Stimulated activated CD4-positive, alpha-beta T cell treated with anti-CD3 and anti-CD28 coated beads, Interleukin-2, amount 100 ng/mL, for 24 hours (primary cell): ENCODE measurements around the gene XCR1.

Experiments
- DNase-seq, 2 donors: peaks; one replicate each; pipeline ENCODE4 v3.0.0-alpha.2; 2020

XCR1 gene

DNA sequence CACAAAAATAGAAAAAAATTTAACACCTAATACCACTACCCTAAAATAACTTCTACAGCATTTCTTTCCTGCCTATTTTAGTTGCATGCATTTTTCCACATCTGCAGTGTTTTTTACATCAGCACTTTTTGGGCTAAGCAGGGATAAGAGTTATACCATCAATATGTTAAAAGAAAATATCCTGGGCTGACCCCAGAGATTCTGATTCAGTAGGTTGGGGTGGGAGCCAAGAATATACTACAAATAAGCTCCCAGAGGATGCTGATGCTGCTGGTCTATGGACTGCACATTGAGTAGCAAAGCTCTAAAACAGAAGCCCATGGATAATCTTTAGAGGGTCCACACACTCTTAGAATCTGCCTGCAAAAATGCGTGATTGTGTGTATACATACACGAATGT lies 46.5 kb downstream of the XCR1 start:
- no peak for DNase-seq

DNA sequence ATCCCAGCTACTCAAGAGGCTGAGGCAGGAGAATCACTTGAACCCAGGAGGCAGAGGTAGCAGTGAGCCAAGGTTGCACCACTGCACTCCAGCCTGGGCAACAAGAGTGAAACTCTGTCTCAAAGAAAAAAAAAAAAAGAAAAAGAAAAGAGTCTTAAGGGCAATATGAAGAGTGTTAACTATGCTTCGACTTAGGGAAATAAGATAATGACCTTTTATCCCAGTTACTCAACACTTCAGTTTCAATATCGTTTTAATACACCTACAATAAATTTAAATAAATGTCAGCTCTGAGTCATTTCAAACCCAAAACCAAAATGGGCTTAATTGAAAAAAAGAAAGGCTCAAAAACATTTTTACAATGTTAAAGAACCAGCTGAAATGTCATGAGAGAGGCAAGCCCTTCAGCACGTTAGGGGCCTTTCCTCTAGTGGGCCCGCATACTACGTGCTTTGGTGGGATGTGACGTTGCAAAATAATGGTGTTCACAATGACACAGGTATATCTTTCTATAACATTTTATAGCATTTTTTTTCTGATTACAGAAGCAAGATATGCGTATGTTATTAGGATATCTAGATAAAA lies 47.0 kb downstream of the XCR1 start:
- DNase-seq = no peak

DNA sequence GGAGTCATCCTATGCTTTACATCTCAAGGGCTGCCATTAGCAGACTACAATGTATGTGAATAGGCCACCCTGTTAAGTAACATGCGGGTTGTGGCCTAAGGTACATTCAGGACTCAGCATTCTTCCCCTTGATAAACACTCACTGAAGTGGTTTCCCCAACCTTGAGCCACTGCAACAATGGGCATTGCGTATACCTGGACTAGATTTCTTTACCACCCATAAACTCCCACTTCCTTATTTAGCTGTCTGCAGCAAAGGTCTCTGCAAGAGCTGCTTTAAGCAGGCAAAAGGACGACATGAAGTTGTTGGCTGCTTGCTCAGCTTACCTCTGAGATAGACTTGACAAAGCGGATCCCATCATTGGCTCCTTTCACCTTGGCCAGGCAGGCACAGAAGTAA lies 47.9 kb downstream of the XCR1 start:
- DNase-seq = no peak

DNA sequence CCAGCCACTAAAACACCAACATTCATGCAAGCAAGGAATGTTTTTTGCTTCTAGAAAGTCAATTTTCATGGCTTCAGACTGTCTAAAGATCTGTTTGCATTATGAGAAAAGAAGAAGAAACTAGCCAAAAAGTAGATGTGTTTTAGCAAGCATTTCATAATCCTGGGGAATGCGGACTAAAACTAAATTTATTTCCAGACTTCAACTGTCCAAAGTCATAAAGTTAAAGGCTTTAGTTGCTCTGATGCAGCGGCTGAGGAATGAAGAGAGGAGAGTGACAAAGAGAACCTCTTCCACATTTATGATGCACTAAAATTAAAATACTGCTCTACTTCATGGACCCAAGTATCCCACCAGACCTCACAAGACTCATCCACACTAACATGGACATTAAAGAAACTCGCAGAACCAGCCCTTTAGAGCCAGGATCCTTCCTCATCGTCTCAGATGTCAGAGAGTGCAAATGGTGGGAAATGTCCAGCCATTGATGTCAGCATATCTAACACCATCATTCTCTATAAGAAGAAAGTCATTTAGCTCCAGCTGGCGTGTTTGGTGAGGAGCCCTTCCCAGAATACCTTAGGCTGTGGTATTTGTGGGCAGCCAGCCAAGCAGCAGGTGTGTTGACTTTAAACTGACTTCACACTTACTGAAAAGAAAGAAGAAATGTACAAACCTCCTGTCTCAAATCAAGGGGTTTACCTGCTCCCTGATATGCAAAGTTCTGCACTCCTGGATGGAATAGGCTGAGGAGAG lies 49.1 kb downstream of the XCR1 start:
- peak; percentile 36 to 66 for DNase-seq

DNA sequence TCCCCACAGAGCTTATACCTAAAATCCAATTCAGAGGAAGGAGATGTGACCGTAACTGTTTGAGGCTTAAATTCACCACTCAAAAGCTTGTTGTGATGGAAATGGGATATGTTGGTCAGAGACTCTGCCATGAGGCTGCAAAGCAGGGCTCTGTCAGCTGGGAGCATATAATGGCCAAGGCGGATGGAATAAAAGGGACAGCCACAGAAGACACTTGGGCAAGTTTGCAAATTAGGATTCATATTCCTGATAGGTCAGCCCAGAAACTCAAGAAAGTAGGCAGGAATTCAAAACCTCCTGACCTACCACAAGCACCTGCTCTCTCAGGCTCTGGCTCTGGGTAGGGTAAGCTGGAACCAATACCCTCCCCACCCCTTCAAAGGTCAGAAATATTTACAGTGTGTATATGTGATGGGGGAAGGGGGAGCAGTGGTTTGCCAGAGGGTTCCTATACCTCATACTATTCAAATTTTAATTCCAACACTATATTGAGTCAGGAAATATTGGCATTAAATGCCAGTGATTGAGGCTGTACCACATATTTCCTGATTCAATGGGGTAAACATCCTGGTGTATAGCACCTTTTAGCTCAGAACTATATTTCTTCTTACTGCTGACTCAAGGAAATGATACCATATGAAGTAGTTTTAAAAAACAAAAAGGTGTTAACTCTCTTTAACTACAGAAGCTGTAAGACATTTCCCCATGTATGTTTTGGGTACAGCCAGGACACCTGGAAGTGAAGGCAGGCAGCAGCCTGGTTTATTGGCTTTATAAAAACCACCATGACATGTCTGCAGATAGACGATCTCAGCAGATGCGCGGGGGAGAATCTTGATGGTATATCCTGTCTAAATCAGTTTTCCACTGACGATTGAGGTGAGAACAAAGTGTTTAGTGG lies 50.8 kb downstream of the XCR1 start:
- peak; percentile 32 to 36 for DNase-seq

DNA sequence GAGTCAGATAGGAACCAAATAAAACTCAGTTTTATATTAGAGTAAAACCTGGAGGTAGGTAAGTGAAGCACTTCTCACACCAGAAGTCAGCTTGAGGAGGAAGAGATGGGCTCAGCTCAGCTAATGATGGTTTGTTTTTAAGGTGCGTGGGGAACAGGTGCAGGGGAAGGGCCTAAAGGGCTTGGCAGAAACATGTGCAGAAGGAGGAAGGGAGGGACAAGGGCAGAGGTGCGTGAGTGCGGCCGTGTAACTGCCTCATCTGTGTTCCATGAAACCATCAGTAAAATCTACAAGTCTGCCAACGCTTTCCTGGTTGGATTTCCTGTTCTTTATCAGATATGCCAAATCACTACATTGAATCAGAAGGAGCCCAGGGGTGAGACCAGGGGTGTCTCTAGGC lies 51.6 kb downstream of the XCR1 start:
- no peak for DNase-seq

DNA sequence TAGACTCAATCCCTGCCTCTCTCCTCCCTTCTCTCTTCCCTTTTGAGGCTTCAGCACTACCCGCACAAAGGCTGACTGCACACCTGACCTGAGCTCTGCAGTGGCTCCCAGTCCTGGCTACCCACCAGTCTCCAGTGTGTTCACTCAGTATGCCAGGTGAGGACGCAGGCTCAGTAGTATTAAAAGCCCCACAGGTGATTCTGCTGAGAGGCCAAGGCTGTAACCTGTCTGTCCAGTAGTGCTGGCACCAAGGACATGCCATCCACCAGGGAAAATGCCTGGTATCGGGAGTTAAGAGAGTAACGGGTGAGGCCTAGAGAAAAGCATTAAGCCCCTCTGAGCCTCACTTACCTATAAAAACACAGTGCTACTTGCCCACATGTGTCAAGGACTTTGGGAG lies 52.6 kb downstream of the XCR1 start:
- no peak for DNase-seq

DNA sequence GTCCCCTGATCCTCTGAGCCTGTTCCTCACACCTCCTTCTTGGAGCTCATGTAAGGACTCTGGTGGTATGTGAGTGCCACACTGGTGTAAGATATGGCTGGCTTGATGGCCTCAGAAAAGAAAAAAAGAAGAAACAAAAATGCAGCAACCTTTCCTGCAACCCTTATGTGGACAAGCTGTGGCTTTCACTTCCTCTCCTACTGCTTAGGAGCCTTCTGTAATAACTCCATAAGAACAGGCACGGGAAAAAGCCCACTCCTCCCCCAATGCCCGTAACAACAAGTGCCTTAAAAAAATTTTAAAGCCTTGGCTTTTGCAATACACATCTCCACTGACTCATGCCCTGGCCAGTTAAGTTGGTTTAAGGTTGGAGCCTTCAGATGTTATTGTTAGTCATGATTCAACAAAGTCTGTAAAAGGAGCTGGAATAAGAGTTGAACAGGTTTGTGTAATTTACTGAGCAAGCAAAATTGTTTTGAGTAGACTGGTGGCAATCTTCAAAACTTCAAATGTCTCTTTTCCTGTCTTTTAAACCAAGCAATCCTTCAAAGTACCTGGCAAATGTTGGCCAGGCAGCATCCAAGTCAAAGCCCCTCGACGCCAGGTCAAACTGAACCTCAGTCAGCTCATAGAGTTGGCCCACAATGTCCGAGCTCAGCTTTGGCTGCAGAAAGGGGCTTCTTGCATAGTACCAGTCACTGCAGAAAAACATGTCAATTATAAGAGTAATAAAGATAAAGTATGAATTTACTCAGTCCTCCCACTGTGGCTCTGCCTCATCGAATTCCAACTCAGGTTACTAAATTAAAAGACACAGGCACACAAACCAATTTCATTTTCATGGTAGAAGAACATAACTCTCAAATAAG lies 54.5 kb downstream of the XCR1 start:
- no peak for DNase-seq

DNA sequence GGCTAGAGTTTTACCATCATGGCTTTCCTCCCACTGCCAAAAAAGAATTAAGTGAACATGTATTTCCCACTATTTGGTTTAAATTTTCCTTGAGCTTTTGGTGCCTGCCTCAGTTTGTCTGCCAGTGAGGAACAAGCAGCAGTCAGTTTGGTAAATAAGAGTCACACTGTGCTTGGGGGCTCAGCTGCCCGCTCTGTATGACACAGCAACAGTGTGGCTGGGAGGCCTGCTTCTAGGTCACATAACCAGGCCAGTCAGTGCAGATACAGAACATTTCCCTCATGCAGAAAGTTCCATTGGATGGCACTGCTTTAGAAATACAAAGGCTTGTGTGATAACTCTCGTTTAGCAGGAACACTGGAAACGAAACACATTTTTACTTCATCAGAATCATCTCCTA lies 57.3 kb downstream of the XCR1 start:
- no peak for DNase-seq

DNA sequence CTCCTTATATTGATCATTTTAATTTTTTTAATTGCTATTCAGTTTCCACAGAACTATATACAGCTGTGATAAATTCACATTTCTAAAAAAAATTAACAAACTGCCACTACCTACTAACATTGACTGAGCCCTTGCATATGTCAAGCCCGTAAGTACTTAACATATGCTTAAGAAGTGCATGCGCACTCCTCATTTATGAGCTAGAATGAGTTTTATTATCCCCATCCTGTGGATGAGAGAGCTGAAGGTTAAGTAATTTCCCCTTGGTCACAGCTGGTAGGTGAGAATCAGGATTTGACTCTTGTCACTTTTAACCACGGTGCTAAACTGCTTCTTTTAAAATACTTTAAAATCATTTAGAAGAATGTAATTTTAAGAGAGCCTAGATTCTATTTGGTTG lies 58.2 kb downstream of the XCR1 start:
- no peak for DNase-seq

DNA sequence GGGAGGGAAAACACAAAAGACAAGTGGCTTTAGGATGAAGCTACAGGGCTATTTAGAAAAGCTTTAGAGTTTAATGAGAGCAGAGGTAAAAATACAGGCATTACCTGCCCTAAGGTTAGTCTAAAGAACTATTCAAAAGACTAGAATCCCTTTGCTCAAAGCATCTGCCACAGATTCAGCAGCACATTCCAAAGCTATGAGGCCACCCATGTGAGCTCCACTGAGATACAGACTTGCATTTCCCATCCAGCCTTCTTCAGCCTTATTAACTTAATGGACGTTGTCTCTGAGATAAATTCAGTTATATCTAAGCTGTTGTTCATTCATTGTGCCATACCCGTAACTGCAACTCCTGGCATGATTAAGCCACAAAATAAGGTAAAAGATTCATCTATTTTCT lies 58.6 kb downstream of the XCR1 start:
- DNase-seq = no peak

DNA sequence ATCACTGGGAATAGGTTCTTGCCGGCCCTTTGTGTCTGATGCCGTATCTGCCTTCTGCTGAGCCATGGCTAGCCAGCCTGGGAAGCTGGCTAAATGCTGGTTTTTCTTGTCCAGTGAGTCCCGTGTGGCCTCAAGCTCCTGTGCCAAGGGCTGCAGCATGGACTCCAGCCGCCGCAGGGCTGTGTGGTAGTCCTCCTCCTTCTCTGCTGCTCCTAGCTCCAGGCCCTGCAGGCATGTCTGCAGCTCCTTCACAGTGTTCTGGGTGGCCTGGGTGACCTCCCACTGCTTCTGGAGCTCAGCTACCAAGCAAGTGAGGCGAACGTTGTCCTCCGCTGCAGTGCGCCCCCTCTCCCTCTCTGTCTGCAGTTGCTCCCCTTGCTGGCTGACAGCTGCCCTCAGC lies 59.1 kb downstream of the XCR1 start:
- no peak for DNase-seq

DNA sequence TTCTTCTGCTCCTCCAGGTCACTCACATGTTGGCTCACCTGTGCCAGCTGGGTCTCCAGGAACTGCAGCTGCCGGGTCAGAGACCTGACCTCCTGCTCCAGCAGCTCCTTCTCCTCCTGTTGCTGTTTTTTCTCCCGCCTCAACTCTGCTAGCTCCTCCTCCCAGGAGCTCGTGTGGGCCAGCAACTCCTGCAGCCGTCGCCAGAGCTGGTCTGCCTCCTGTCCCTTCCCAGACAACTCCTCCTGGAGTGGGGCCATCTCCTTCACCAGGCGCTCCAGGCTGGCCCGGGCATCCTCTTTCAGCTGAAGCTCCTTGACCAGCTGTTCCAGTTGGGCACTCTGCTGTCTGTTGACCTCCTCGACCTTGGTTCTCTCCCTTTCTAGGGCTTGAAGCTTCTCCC lies 59.6 kb downstream of the XCR1 start:
- no peak for DNase-seq
